Measurements from ENCODE around the gene CST4.

DNA sequence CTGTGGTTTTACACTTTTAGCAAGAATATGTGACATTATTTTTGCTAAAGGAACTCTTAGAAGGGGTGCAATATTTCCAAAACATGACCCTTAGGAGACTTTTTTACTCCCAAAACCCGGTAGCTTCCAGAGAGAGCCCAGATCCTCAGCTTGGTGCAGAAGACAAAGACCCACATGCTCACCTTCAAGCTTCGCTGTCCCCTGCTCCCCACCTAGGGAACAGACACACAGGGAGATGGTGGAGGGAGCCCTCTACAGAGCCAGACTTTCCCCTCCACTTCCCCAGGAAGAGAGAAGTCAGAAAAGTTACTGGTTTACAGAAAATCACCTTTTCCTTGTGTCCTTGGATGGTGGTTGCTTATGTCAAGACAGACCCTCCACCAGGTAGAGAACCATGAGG is 5.0 kb downstream of the CST4 start:
- TF ChIP-seq FOXM1 (IDR thresholded peaks at IDR 0.05; ENCODE audit: borderline replicate concordance, low read depth) (no peak), EP300 (IDR thresholded peaks at IDR 0.05; ENCODE audit: borderline replicate concordance) (no peak), YY1 (IDR thresholded peaks at IDR 0.05; ENCODE audit: low read depth) (no peak), CEBPB (IDR thresholded peaks at IDR 0.05) (no peak), RAD21 (IDR thresholded peaks at IDR 0.05; ENCODE audit: low read depth) (no peak), NFIC (IDR thresholded peaks at IDR 0.05) (no peak), TCF12 (IDR thresholded peaks at IDR 0.05; ENCODE audit: low read depth) (no peak), CREB1 (IDR thresholded peaks at IDR 0.05; ENCODE audit: low read depth) (no peak), TAF1 (IDR thresholded peaks at IDR 0.05; ENCODE audit: low read depth) (no peak), ZBTB7A (IDR thresholded peaks at IDR 0.05; ENCODE audit: low read depth) (no peak), TEAD4 (IDR thresholded peaks at IDR 0.05) (no peak)
- TF ChIP-seq, protein P1, sequence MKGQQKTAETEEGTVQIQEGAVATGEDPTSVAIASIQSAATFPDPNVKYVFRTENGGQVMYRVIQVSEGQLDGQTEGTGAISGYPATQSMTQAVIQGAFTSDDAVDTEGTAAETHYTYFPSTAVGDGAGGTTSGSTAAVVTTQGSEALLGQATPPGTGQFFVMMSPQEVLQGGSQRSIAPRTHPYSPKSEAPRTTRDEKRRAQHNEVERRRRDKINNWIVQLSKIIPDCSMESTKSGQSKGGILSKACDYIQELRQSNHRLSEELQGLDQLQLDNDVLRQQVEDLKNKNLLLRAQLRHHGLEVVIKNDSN (IDR thresholded peaks at IDR 0.05) = no peak
- TF ChIP-seq, protein P2, sequence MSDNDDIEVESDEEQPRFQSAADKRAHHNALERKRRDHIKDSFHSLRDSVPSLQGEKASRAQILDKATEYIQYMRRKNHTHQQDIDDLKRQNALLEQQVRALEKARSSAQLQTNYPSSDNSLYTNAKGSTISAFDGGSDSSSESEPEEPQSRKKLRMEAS (IDR thresholded peaks at IDR 0.05) = no peak
- TF ChIP-seq, protein P3, sequence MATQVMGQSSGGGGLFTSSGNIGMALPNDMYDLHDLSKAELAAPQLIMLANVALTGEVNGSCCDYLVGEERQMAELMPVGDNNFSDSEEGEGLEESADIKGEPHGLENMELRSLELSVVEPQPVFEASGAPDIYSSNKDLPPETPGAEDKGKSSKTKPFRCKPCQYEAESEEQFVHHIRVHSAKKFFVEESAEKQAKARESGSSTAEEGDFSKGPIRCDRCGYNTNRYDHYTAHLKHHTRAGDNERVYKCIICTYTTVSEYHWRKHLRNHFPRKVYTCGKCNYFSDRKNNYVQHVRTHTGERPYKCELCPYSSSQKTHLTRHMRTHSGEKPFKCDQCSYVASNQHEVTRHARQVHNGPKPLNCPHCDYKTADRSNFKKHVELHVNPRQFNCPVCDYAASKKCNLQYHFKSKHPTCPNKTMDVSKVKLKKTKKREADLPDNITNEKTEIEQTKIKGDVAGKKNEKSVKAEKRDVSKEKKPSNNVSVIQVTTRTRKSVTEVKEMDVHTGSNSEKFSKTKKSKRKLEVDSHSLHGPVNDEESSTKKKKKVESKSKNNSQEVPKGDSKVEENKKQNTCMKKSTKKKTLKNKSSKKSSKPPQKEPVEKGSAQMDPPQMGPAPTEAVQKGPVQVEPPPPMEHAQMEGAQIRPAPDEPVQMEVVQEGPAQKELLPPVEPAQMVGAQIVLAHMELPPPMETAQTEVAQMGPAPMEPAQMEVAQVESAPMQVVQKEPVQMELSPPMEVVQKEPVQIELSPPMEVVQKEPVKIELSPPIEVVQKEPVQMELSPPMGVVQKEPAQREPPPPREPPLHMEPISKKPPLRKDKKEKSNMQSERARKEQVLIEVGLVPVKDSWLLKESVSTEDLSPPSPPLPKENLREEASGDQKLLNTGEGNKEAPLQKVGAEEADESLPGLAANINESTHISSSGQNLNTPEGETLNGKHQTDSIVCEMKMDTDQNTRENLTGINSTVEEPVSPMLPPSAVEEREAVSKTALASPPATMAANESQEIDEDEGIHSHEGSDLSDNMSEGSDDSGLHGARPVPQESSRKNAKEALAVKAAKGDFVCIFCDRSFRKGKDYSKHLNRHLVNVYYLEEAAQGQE (IDR thresholded peaks at IDR 0.05; ENCODE audit: low read depth) = no peak
